ENCODE measurements around the gene MCTP1.

GRCh38 chr5:95113489-95113888, 171.4 kb downstream of the MCTP1 start:
- TF ChIP-seq SP1 (IDR thresholded peaks at IDR 0.05; ENCODE audit: low read depth, low read length): no peak
- TF ChIP-seq REST (IDR thresholded peaks at IDR 0.05; ENCODE audit: low read depth, low read length): no peak
- TF ChIP-seq, protein P1, sequence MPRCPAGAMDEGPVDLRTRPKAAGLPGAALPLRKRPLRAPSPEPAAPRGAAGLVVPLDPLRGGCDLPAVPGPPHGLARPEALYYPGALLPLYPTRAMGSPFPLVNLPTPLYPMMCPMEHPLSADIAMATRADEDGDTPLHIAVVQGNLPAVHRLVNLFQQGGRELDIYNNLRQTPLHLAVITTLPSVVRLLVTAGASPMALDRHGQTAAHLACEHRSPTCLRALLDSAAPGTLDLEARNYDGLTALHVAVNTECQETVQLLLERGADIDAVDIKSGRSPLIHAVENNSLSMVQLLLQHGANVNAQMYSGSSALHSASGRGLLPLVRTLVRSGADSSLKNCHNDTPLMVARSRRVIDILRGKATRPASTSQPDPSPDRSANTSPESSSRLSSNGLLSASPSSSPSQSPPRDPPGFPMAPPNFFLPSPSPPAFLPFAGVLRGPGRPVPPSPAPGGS (IDR thresholded peaks at IDR 0.05; ENCODE audit: borderline replicate concordance, insufficient read depth, low read depth, low read length, poor library complexity, severe bottlenecking): no peak
- TF ChIP-seq MAX (IDR thresholded peaks at IDR 0.05; ENCODE audit: low read depth, low read length): no peak

Measured in GM12878 (cell line).